GM06990 (cell line): ENCODE data around the gene KLHL29.

Experiments
- DNase-seq: peaks from one replicate; pipeline ENCODE4 v3.0.0-alpha.2; 2011; ENCODE audit not compliant: insufficient read length; ENCODE audit errors: extremely low read depth
- H3K27me3 ChIP-seq: replicated peaks from 2 replicates; pipeline ENCODE4 v1.6.0; 2011; ENCODE audit warnings: low read length; ENCODE audit not compliant: control insufficient read depth, insufficient read depth
- H3K36me3 ChIP-seq: 2 replicates; pipeline ENCODE4 v1.5.1; 2011; ENCODE audit warnings: low read length; ENCODE audit not compliant: control insufficient read depth, insufficient read depth
- H3K4me3 ChIP-seq: replicated peaks from 2 replicates; pipeline ENCODE4 v1.5.1; 2011; ENCODE audit warnings: low read depth, mild to moderate bottlenecking, control low read depth, low read length
- CTCF ChIP-seq: IDR thresholded peaks from 2 replicates; pipeline ENCODE4 v1.5.1; 2011; ENCODE audit warnings: low read length, control low read depth, mild to moderate bottlenecking, inconsistent platforms; ENCODE audit not compliant: insufficient read depth, poor library complexity, severe bottlenecking

The KLHL29 gene

GRCh38 chr2:23568211-23568610, 183.2 kb downstream of the KLHL29 start:
- Histone ChIP-seq H3K27me3 (no peaks in the 10 kb centered on the region), H3K4me3 (no peak overlapping the region), H3K36me3 (no peaks in the 10 kb centered on the region)
- TF ChIP-seq CTCF, result no peak
- DNase-seq, result no peak

- TF ChIP-seq CTCF, result no peak
- no peak for DNase-seq
- Histone ChIP-seq H3K4me3 (no peak overlapping the region), H3K27me3 (no peaks in the 10 kb centered on the region), H3K36me3 (no peaks in the 10 kb centered on the region)
These were observed 183.7 kb downstream of the KLHL29 start for GRCh38 chr2:23568626-23569190.

DNA sequence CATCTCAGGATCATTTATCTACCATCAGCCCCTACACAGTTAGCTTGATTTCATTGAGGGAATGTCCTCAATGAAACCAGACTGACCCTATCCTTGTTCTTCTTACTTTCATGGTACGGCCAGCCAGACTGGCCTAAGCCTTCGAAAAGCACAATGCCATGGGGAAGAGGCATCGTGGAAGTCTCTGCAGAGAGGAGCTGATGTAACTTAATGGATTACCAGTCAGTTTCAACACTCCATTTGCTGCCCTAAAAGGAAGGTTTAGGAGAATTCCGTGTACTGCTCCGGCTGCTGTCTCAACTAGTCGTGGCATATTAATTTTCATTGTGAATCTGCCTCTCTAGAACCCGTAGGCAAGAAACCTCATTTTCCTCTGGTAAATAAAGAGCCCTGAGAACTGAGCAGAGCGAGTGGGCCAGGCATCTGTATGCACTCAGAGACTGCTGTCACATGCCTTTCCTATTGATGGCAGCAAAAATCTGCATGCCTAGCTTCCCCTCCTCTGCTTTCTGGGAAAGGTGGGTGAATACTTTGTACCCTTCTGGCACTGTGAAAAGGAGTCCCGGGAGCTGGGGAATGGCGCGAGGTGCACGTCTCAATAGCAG, 184.9 kb downstream of the KLHL29 start:
- H3K27me3 ChIP-seq, result no peaks in the 10 kb centered on the region
- DNase-seq, result no peak
- TF ChIP-seq CTCF, result no peak

GRCh38 chr2:23571085-23571484, 186.1 kb downstream of the KLHL29 start:
- Histone ChIP-seq H3K36me3 (no peaks in the 10 kb centered on the region), H3K4me3 (no peak overlapping the region), H3K27me3 (no peaks in the 10 kb centered on the region)
- no peak for DNase-seq
- TF ChIP-seq CTCF, result no peak

More for the DNA sequence above, 184.9 kb downstream of the KLHL29 start:
- H3K4me3 ChIP-seq, result no peak overlapping the region
- H3K36me3 ChIP-seq, result no peaks in the 10 kb centered on the region

GRCh38 chr2:23571527-23572282, 186.7 kb downstream of the KLHL29 start:
- no peak overlapping the region for H3K4me3 ChIP-seq
- no peaks in the 10 kb centered on the region for H3K36me3 ChIP-seq
- no peak for DNase-seq
- no peaks in the 10 kb centered on the region for H3K27me3 ChIP-seq
- TF ChIP-seq CTCF, result no peak
